Measurements from ENCODE around the gene SLC7A5.

SLC7A5 gene

GRCh38 chr16:87837627-87838289 lies 31.5 kb downstream of the SLC7A5 start:
- H3K27ac Mint-ChIP-seq = no peak overlapping the region
- DNase-seq = no peak

GRCh38 chr16:87836844-87837581 lies 32.3 kb downstream of the SLC7A5 start:
- H3K4me1 Mint-ChIP-seq = peaks cover 18% of the 10 kb centered on the region
- no peak for TF ChIP-seq CTCF (IDR thresholded peaks at IDR 0.05)
- H3K4me3 Mint-ChIP-seq = no peak overlapping the region
- H3K36me3 Mint-ChIP-seq (ENCODE audit: low read depth) = no peaks in the 10 kb centered on the region
- no peak overlapping the region for H3K27ac Mint-ChIP-seq
- no peak for DNase-seq
- H3K27me3 Mint-ChIP-seq (ENCODE audit: low read depth, poor library complexity) = no peaks in the 10 kb centered on the region
- H3K9me3 Mint-ChIP-seq = no peaks in the 10 kb centered on the region

More at GRCh38 chr16:87837627-87838289, 31.5 kb downstream of the SLC7A5 start:
- Mint-ChIP-seq H3K27me3 (ENCODE audit: low read depth, poor library complexity) (no peaks in the 10 kb centered on the region), H3K4me1 (peaks cover 21% of the 10 kb centered on the region), H3K36me3 (ENCODE audit: low read depth) (no peaks in the 10 kb centered on the region), H3K4me3 (no peak overlapping the region), H3K9me3 (no peaks in the 10 kb centered on the region)
- TF ChIP-seq CTCF (IDR thresholded peaks at IDR 0.05) = no peak

GRCh38 chr16:87836346-87836843 lies 32.9 kb downstream of the SLC7A5 start:
- no peak for DNase-seq
- no peaks in the 10 kb centered on the region for H3K36me3 Mint-ChIP-seq (ENCODE audit: low read depth)
- peaks cover 18% of the 10 kb centered on the region for H3K4me1 Mint-ChIP-seq
- no peaks in the 10 kb centered on the region for H3K9me3 Mint-ChIP-seq
- H3K4me3 Mint-ChIP-seq = no peak overlapping the region
- H3K27me3 Mint-ChIP-seq (ENCODE audit: low read depth, poor library complexity) = no peaks in the 10 kb centered on the region
- no peak overlapping the region for H3K27ac Mint-ChIP-seq
- no peak for TF ChIP-seq CTCF (IDR thresholded peaks at IDR 0.05)

- TF ChIP-seq CTCF (IDR thresholded peaks at IDR 0.05) = no peak
- H3K27me3 Mint-ChIP-seq (ENCODE audit: low read depth, poor library complexity) = no peaks in the 10 kb centered on the region
- no peak overlapping the region for H3K4me3 Mint-ChIP-seq
- no peak overlapping the region for H3K27ac Mint-ChIP-seq
- H3K4me1 Mint-ChIP-seq = peaks cover 21% of the 10 kb centered on the region
- no peaks in the 10 kb centered on the region for H3K9me3 Mint-ChIP-seq
- no peak for DNase-seq
- no peaks in the 10 kb centered on the region for H3K36me3 Mint-ChIP-seq (ENCODE audit: low read depth)
These were observed 33.4 kb downstream of the SLC7A5 start for GRCh38 chr16:87835882-87836331.

- Mint-ChIP-seq H3K27me3 (ENCODE audit: low read depth, poor library complexity) (no peaks in the 10 kb centered on the region), H3K4me3 (no peak overlapping the region), H3K36me3 (ENCODE audit: low read depth) (no peaks in the 10 kb centered on the region), H3K27ac (no peak overlapping the region), H3K9me3 (no peaks in the 10 kb centered on the region), H3K4me1 (peaks cover 25% of the 10 kb centered on the region)
- DNase-seq = no peak
- TF ChIP-seq CTCF (IDR thresholded peaks at IDR 0.05) = no peak
These were observed 34.4 kb downstream of the SLC7A5 start for GRCh38 chr16:87834668-87835473.

Measured in nephron progenitor cell (in vitro differentiated cells).